GM18520 (cell line): ENCODE measurements around the gene HNRNPUL2.
"Not testable (repeated sequence)": the region's sequence is repeated elsewhere in the genome, so short reads cannot be mapped to it uniquely, and the experiment has no call there.

Experiments
- ATAC-seq: cut with Tn5 transposase; IDR thresholded peaks from one replicate; pipeline ENCODE4 v1.9.1; 2021; ENCODE audit not compliant: unreplicated experiment

HNRNPUL2 gene

GRCh38 chr11:62705880-62706849, 21.1 kb downstream of the HNRNPUL2 start:
- ATAC-seq = peak; percentile 45

GRCh38 chr11:62705413-62705812, 21.8 kb downstream of the HNRNPUL2 start:
- no peak for ATAC-seq

DNA sequence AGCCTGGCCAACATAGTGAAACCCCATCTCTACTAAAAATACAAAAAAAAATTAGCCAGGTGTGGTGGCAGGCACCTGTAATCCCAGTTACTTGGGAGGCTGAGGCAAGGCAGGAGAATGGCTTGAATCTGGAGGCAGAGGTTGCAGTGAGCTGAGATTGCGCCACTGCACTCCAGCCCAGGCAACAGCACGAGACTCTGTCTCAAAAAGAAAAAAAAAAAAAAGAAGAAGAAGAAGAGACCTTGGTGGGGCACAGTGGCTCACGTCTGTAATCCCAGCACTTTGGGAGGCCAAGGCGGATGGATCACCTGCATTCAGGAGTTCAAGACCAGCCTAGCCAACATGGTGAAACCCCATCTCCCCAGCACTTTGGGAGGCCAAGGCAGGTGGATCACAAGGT, 23.3 kb downstream of the HNRNPUL2 start:
- not testable (repeated sequence) for ATAC-seq

- ATAC-seq = no peak
Observed at GRCh38 chr11:62702246-62702645, 25.0 kb downstream of the HNRNPUL2 start.

GRCh38 chr11:62694455-62695167, 32.6 kb downstream of the HNRNPUL2 start:
- no peak for ATAC-seq

- ATAC-seq = not testable (repeated sequence)
Observed at GRCh38 chr11:62693624-62694023, 33.6 kb downstream of the HNRNPUL2 start.

DNA sequence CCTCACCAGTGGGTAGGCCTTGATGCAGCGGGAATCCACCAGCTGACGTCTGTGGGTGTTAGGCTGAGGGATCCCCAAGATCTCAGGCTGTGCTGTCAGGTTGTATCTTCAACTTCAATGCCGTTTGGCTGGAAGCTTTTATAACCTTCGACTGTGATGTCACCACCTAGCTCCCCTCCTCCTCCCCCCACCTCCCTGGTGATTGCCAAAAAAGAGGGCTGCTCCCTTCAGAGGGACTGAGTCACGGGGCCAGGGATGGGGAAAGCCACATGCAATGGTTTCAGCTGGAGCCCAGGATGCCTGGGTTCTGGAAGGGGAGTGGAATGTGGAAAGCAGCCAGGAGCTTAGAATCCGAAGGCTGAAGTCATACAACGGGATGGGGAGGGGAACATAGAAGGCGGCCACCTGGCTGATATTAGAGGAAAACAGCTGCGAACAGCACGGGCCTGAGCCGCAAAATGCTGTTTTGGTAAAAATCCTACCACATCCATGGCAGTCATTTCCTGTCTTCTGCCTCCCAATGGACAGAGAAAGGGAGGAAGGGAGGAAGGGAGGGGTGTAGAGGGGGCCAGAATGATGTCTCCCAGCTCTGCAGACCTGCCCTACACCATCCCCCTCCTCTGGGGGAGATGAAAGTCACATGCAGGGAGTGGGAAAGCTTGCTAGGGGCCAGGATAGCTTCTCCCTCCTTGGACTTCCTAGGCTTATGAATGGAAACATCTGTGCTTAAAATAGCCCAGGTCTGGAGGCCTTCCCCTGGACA, 37.7 kb downstream of the HNRNPUL2 start, which contains the start of gene LRRN4CL:
LRRN4CL (minus strand) TSS at position 110 of the 763 bp plus-strand sequence. CDS start 1,022 bp downstream, outside the sequence.
- no peak for ATAC-seq

DNA sequence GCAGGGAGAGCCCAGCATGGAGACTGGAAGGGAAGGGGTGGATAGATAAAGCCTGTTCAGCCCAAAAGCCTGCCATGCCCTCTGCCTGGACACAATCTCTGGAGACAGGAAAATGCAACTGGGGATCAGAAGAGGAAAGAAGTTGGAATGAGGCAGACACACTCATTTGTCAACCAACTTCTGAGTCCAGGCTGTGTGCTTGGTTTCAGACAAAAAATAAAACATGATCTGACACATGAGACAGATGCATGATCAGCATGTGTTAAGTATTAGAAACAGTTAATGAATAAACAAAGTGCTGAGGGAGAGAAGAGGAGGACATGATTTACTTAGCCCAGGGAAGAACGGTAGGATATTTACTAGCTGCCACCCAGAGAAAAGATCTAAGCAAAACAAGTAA, 38.8 kb downstream of the HNRNPUL2 start:
- ATAC-seq = no peak

DNA sequence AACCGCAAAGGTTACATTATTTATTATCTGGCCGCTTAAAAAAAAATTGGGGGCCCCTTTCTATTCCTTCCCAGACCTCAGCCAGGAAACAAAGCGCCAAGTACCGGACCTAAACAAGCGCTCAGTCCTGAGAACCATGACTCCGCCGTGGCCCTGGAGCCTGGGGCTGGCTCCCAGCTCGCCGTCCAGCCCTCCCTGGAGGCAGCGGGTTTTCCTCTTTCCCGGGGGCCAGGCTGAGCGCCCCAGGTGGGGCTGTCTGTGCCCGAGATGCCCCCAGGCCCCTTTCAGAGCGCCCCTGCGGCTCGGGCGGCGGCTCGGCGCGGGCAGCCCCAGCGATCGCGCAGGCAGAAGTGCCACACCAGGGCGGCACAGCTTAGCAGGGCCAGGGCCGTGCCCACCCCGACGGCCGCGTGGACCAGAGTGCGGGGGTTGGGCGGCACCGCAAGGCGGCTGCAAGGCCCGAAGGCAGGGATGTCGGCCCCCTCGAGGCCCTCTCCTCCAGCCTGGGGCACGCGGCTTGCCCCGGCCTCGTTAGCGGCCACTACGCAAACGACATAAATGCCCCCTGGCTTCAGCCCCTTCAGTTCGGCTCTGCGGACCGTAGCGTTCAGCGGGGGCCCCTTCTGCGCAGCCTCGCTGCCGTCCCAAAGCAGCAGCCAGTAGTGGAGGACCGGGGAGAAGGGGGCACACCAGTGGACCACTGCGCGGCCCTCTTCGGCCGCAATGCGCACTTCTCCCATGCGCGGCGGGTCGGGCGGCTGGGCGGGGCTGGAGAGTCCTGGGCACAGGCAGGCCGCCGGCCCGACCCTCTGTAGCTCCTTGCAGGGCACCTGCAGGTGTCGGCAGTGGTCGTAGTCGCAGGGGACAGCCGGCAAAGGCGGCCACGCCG, 39.5 kb downstream of the HNRNPUL2 start:
- no peak for ATAC-seq

DNA sequence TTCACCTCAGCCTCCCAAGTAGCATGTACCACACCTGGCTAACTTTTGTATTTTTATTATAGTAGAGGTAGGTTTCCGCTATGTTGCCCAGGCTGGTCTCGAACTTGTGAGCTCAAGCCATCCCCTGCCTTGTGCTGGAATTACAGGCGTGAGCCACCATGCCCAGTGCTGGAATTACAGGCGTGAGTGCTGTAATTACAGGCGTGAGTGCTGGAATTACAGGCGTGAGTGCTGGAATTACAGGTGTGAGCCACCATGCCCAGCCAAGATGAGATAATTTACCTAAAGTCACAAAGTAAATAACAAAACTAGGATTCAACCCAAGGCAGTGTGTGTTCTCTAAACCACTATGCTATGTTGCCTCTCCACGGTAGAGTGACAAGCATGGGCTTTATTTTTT, 44.7 kb downstream of the HNRNPUL2 start:
- ATAC-seq = no peak

GRCh38 chr11:62680825-62681240, 46.4 kb downstream of the HNRNPUL2 start:
- ATAC-seq = peak; percentile 48

GRCh38 chr11:62678770-62679696, 48.2 kb downstream of the HNRNPUL2 start, which contains the start of gene UBXN1:
Gene UBXN1 (minus strand): TSS chr11:62679073. CDS start chr11:62678923, 150 bp downstream.
- ATAC-seq = no peak

DNA sequence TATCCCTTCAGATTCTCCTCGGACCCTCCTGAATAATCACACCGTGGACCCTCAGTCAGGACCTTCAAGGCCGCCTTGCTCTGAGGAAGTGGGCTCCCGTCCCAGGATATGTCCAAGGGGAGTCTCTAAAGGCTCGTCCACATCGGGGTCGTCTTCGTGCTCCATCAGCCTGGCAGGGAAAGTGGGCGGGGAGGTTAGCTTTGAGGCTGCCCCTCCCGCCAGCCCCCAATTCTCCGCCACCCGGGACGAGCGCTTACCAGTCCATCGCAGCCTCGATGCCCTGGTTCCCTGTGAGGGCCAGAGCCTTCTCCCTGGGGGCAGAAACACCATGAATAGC, 48.9 kb downstream of the HNRNPUL2 start:
- no peak for ATAC-seq

DNA sequence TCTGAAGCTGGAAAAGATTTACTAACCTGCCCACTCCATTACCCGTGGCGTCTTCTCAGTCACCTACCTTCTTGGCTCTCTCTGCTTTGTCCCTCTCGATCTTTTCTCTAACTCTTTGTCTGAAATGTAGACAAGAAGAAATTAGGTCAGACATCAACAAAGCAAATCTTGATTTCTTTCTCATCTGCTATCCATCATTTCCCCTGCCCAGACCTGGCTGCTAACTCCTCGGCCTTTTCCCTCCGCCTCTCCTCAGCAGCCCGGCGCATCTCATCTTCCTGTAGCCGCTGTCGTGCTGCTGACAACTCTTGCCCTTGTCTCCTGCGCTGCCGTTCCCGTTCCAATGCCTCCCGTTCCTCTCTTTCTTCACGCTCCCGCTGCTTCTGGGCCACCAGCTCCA, 49.5 kb downstream of the HNRNPUL2 start:
- no peak for ATAC-seq

- no peak for ATAC-seq
Observed at GRCh38 chr11:62677156-62677555, 50.1 kb downstream of the HNRNPUL2 start.

DNA sequence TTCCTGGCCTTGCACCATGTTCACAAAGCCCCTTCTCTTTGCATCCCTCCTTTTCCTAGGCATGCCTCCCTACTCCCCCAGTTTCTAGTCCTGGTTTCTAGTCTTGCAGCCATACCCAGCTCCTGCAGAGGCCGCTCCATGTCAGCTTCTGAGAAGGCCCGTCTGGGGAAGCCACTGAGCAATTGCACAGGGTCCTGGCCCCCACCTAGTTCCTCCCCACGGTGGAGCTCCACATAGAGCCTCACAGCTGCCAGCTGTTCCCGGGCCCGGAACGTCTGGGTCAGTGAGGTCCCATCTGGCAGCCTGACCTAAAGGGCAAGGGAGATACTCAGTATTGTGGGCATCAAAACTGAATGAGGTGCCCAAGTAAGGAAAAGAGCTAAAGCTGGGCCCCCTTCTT, 50.6 kb downstream of the HNRNPUL2 start:
- no peak for ATAC-seq

DNA sequence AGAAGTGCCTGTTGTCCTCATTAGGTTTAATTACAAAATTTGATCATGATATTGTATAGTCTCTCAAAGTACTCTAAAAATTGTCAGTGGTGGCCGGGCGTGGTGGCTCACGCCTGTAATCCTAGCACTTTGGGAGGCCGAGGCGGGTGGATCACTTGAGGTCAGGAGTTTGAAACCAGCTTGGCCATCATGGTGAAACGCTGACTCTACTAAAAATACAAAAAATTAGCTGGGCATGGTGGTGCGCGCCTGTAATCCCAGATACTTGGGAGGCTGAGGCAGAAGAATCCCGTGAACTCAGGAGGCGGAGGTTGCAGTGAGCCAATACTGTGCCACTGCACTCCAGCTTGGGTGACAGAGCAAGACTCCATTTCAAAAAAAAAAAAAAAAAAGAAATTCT, 51.8 kb downstream of the HNRNPUL2 start:
- ATAC-seq = not testable (repeated sequence)

DNA sequence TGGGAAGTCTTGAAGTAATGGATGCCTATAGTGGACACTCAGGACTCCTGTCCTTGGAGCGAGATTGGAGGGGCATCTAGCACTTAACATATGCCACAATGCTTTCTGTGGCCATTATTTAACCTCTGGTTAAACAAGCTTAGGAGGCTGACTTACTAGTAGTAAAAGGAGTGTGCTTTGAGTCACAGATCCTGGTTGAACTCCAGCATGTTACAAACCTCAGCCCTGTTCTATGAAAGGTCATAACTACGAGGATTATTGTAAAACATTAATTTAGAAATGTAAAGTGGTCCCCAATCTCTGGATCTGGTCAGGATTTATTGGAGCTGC, 54.1 kb downstream of the HNRNPUL2 start:
- ATAC-seq = no peak
